H1 (cell line): ENCODE data around the gene THAP11.

Source experiments
- CHD2 ChIP-seq: IDR thresholded peaks from 2 replicates; pipeline ENCODE4 v1.6.1; 2012; ENCODE audit warnings: low read length, improper control_type of control experiment
- CTCF ChIP-seq, 3 experiments: IDR thresholded peaks; 1 replicate in 2 of 3; 2 replicates in 1 of 3; pipeline versions ENCODE4 v1.5.1 to v1.6.1; 2011; ENCODE audit warnings: low read length in 3 of 3, mild to moderate bottlenecking in 3 of 3, inconsistent platforms in 2 of 3, low read depth in 1 of 3, moderate library complexity in 1 of 3; ENCODE audit not compliant: insufficient read depth in 1 of 3; ENCODE audit errors: control extremely low read depth in 1 of 3
- EZH2 ChIP-seq: fragments of 200-600 bp; sonication (generic); IDR thresholded peaks from 2 replicates; pipeline ENCODE4 v1.7.1; 2012; ENCODE audit warnings: low read depth, mild to moderate bottlenecking, moderate library complexity, low read length, inconsistent platforms; ENCODE audit not compliant: severe bottlenecking
- RNF2 ChIP-seq: fragments of 200-900, 300-1000 bp; sonication (generic); IDR thresholded peaks from 2 replicates; pipeline ENCODE4 v1.7.1; 2016; ENCODE audit warnings: borderline replicate concordance, low read depth, mild to moderate bottlenecking, antibody characterized with exemption, low read length; ENCODE audit not compliant: poor library complexity, severe bottlenecking; ENCODE audit errors: missing control alignments
- TBP ChIP-seq: IDR thresholded peaks from 2 replicates; pipeline ENCODE4 v1.6.1; 2011; ENCODE audit warnings: low read depth, low read length, improper control_type of control experiment
- YY1 ChIP-seq: IDR thresholded peaks from 2 replicates; pipeline ENCODE4 v1.6.1; 2011; ENCODE audit warnings: low read depth, mild to moderate bottlenecking, low read length
- ZNF274 ChIP-seq: IDR thresholded peaks from 2 replicates; pipeline ENCODE4 v1.7.0; 2012; ENCODE audit warnings: low read length, borderline replicate concordance; ENCODE audit errors: extremely low read depth

- TF ChIP-seq YY1 = no peak
- no peak for TF ChIP-seq EZH2
- no peak for TF ChIP-seq ZNF274
- no peak for TF ChIP-seq CTCF (IDR thresholded peaks at IDR 0.05; ENCODE audit: control extremely low read depth in 1 of 3, insufficient read depth in 1 of 3, low read depth in 1 of 3, low read length in 3 of 3)
- no peak for TF ChIP-seq TBP
- TF ChIP-seq CHD2 = no peak
- no peak for TF ChIP-seq RNF2
These were observed 14.9 kb downstream of the THAP11 start for GRCh38 chr16:67856927-67857546.
